K562 (cell line): Measurements from ENCODE around the gene TASP1. TPM values are rescaled to one million over a fixed set of nuclear protein-coding genes. Genes with fewer than 3 reads are reported as not detected.

Experiments
- ATAC-seq: fragments of 200-7000 bp; cut with Tn5 transposase; 3 replicates; pipeline ENCODE4 v1.9.1; 2020; ENCODE audit warnings: moderate library complexity
- BruUV-seq: library from RNA; stranded (reverse); fragments of 400-500 nt; replicated peaks from 2 replicates; lab custom pipeline; 2021; lab: Mats Ljungman, UMichigan
- CTCF ChIA-PET: fragments of 300-600 bp; formaldehyde crosslinking; extraction: SDS; loops from one replicate; lab custom pipeline; 2021; ENCODE audit warnings: low intra/inter-chr PET ratio; lab: Yijun Ruan, JAX
- POLR2A ChIA-PET: fragments of 300-600, 350-650 bp; sonication (Branson Sonifier 250); formaldehyde crosslinking; extraction: SDS; loops from one replicate; lab custom pipeline; 2021; ENCODE audit warnings: antibody characterized with exemption, inconsistent platforms; lab: Yijun Ruan, JAX
- DNase-seq, 4 experiments: peaks; one replicate each; pipeline versions ENCODE4 v3.0.0 to v3.0.0-alpha.2; 2011 to 2018; ENCODE audit warnings: low spot score in 3 of 4, mixed read lengths in 3 of 4; ENCODE audit errors: extremely low read depth in 1 of 4
- FAIRE-seq: peaks from 2 replicates; lab custom pipeline; 2011; peaks lifted over from hg19 to GRCh38; lab: Jason Lieb, UNC
- H2AFZ ChIP-seq: 2 replicates; pipeline ENCODE4 v1.6.0; 2011; ENCODE audit warnings: low read depth, low read length, control low read depth, inconsistent platforms
- H3K27ac ChIP-seq: fragments of 200-600 bp; 3 replicates; pipeline ENCODE4 v1.8.0; 2011; ENCODE audit warnings: low read depth, mild to moderate bottlenecking, control low read depth, inconsistent platforms, low read length, moderate library complexity, mixed read lengths; ENCODE audit errors: extremely low read depth
- H3K27me3 ChIP-seq, 2 experiments: fragments of 300-600 bp in 1 of 2; 2 replicates in 1 of 2; 3 replicates in 1 of 2; pipeline versions ENCODE4 v1.6.0 to v1.8.0; 2011; ENCODE audit warnings: inconsistent platforms in 2 of 2, low read length in 2 of 2, mild to moderate bottlenecking in 1 of 2, mixed read lengths in 1 of 2, moderate library complexity in 1 of 2; ENCODE audit not compliant: control insufficient read depth in 2 of 2, insufficient read depth in 2 of 2
- H3K36me3 ChIP-seq: fragments of 300-600 bp; 3 replicates; pipeline ENCODE4 v1.8.0; 2011; ENCODE audit warnings: mild to moderate bottlenecking, low read length, inconsistent platforms; ENCODE audit not compliant: control insufficient read depth, insufficient read depth
- H3K4me1 ChIP-seq, 2 experiments: fragments of 200-600 bp in 1 of 2; replicated peaks in 1 of 2; 2 replicates in 1 of 2; 3 replicates in 1 of 2; pipeline versions ENCODE4 v1.5.1 to v1.8.0; 2011; ENCODE audit warnings: inconsistent platforms in 2 of 2, low read length in 2 of 2, mild to moderate bottlenecking in 1 of 2, mixed read lengths in 1 of 2, moderate library complexity in 1 of 2; ENCODE audit not compliant: control insufficient read depth in 2 of 2, insufficient read depth in 2 of 2
- H3K4me2 ChIP-seq: 2 replicates; pipeline ENCODE4 v1.6.1; 2011; ENCODE audit warnings: low read length, control low read depth, inconsistent platforms, mixed read lengths; ENCODE audit not compliant: insufficient read depth
- H3K4me3 ChIP-seq: fragments of 200-600 bp; sonication (generic), shearing (Covaris generic); 2 replicates; pipeline ENCODE4 v1.5.1; 2016; ENCODE audit warnings: control low read depth, inconsistent platforms
- H3K79me2 ChIP-seq: fragments of 200-600 bp; 3 replicates; pipeline ENCODE4 v1.8.0; 2011; ENCODE audit warnings: low read length, inconsistent platforms; ENCODE audit not compliant: control insufficient read depth, insufficient read depth
- H3K9ac ChIP-seq, 2 experiments: 2 replicates each; pipeline versions ENCODE4 v1.6.0 to v1.6.1; 2011; ENCODE audit warnings: low read depth in 2 of 2, low read length in 2 of 2, control low read depth in 1 of 2, inconsistent platforms in 1 of 2, mild to moderate bottlenecking in 1 of 2, mixed read lengths in 1 of 2; ENCODE audit not compliant: insufficient read depth in 1 of 2
- H3K9me1 ChIP-seq: one replicate; pipeline ENCODE4 v1.6.0; 2011; ENCODE audit warnings: inconsistent platforms, mild to moderate bottlenecking, low read length, moderate library complexity; ENCODE audit not compliant: control insufficient read depth, insufficient read depth
- H3K9me3 ChIP-seq: replicated peaks from 2 replicates; pipeline ENCODE4 v1.5.1; 2011; ENCODE audit warnings: low read depth, low read length, inconsistent platforms; ENCODE audit not compliant: control insufficient read depth, insufficient read depth
- H4K20me1 ChIP-seq: replicated peaks from 2 replicates; pipeline ENCODE4 v1.6.1; 2011; ENCODE audit warnings: low read length, inconsistent platforms, mixed read lengths; ENCODE audit not compliant: control insufficient read depth, insufficient read depth
- ARID1B ChIP-seq: fragments of 450-650 bp; IDR thresholded peaks from 2 replicates; pipeline ENCODE4 v1.6.1; 2016; ENCODE audit warnings: antibody characterized with exemption, mild to moderate bottlenecking, inconsistent platforms
- CC2D1A ChIP-seq: fragments of 450-650 bp; IDR thresholded peaks from 2 replicates; pipeline ENCODE4 v1.6.1; 2017; ENCODE audit warnings: mild to moderate bottlenecking
- CHCHD3 ChIP-seq: fragments of 250-450 bp; sonication (Bioruptor Pico); IDR thresholded peaks from 2 replicates; pipeline ENCODE4 v2.1.2; 2022; ENCODE audit warnings: mild to moderate bottlenecking
- FOXA3 ChIP-seq, 2 experiments: fragments of 450-650 bp in 1 of 2; sonication (generic) in 1 of 2; formaldehyde crosslinking; IDR thresholded peaks in 1 of 2; conservative IDR thresholded peaks in 1 of 2; 2 replicates each; pipeline versions ENCODE4 v1.4.0 to v1.8.0; 2020 to 2022; ENCODE audit warnings: mild to moderate bottlenecking in 2 of 2, missing genetic modification reagents in 1 of 2
- GTF2F1 ChIP-seq: IDR thresholded peaks from 2 replicates; pipeline ENCODE4 v1.6.1; 2011; ENCODE audit warnings: low read depth, low read length, improper control_type of control experiment
- HDAC3 ChIP-seq: fragments of 450-650 bp; IDR thresholded peaks from 2 replicates; pipeline ENCODE4 v1.6.1; 2018; ENCODE audit warnings: borderline replicate concordance, mild to moderate bottlenecking, moderate library complexity; ENCODE audit not compliant: partially characterized antibody
- KAT7 ChIP-seq: sonication (generic); formaldehyde crosslinking; IDR thresholded peaks from 2 replicates; pipeline ENCODE4 v1.8.0; 2022; ENCODE audit warnings: missing genetic modification reagents, mild to moderate bottlenecking, borderline replicate concordance
- MEIS2 ChIP-seq: fragments of 450-650 bp; IDR thresholded peaks from 2 replicates; pipeline ENCODE4 v1.6.1; 2014; ENCODE audit warnings: mild to moderate bottlenecking; ENCODE audit not compliant: partially characterized antibody
- PHB ChIP-seq: fragments of 250-450 bp; sonication (Bioruptor Pico); IDR thresholded peaks from 2 replicates; pipeline ENCODE4 v1.5.0; 2021
- POLR2G ChIP-seq: fragments of 200-400 bp; formaldehyde crosslinking; IDR thresholded peaks from 2 replicates; pipeline ENCODE4 v1.6.1; 2017; ENCODE audit warnings: low read depth, mild to moderate bottlenecking, antibody characterized with exemption, low read length, moderate library complexity
- SMARCA4 ChIP-seq: fragments of 450-650 bp; IDR thresholded peaks from 2 replicates; pipeline ENCODE4 v1.6.1; 2016
- TAL1 ChIP-seq: fragments of 450-650 bp; IDR thresholded peaks from 2 replicates; pipeline ENCODE4 v1.6.1; 2016; ENCODE audit warnings: mild to moderate bottlenecking
- THRA ChIP-seq: fragments of 450-650 bp; IDR thresholded peaks from 2 replicates; pipeline ENCODE4 v1.6.1; 2017; ENCODE audit warnings: mild to moderate bottlenecking, moderate library complexity
- TRIM24 ChIP-seq, 2 experiments: fragments of 450-650 bp; IDR thresholded peaks; 2 replicates each; pipeline ENCODE4 v1.6.1; 2016
- ZBTB5 ChIP-seq: fragments of 450-650 bp; IDR thresholded peaks from 2 replicates; pipeline ENCODE4 v1.6.1; 2017; ENCODE audit warnings: antibody characterized with exemption
- ZBTB8A ChIP-seq: fragments of 450-650 bp; IDR thresholded peaks from 2 replicates; pipeline ENCODE4 v1.6.1; 2018; ENCODE audit warnings: mild to moderate bottlenecking, moderate library complexity; ENCODE audit not compliant: partially characterized antibody
- ZNF3 ChIP-seq: fragments of 250-450 bp; sonication (Bioruptor Pico); IDR thresholded peaks from 2 replicates; pipeline ENCODE4 v1.5.0; 2021; ENCODE audit warnings: mild to moderate bottlenecking, moderate library complexity
- ZNF551 ChIP-seq: fragments of 250-450 bp; sonication (Bioruptor Pico); IDR thresholded peaks from 2 replicates; pipeline ENCODE4 v1.5.0; 2021; ENCODE audit warnings: mild to moderate bottlenecking, moderate library complexity
- WGBS: fragments of 100-300 bp; shearing (Covaris generic); methylation state at CpG from one replicate; pipeline ENCODE4 v1.1.6; 2016; ENCODE audit warnings: low coverage, mixed read lengths; ENCODE audit not compliant: insufficient coverage; ENCODE audit errors: missing lambda C conversion rate; 5-methylcytosine and 5-hydroxymethylcytosine counted together
- in situ Hi-C: fragments of 300-500 bp; cut with MboI; formaldehyde crosslinking; loops from 4 replicates; pipeline ENCODE4 v1.15.0; 2018; ENCODE audit warnings: inconsistent platforms, mixed read lengths
- intact Hi-C: fragments of 100-400 bp; cut with micrococcal nuclease; formaldehyde crosslinking; loops from 2 replicates; pipeline ENCODE4 v1.14.2; 2022
- polyA plus RNA-seq, 8 experiments: library from polyadenylated mRNA; depleted of rRNA in 4 of 8; stranded (reverse) in 5 of 8; unstranded in 3 of 8; fragments of >200 nt; fragmentation: Nextera tagmentation in 2 of 8; fragmentation: Illumina TruSeq in 1 of 8; extraction: Ambion mirVana in 2 of 8; extraction: Trizol in 1 of 8; gene quantifications; 2 replicates each; pipeline versions ENCODE4 v1.2.1 to v1.2.3, GENCODE V29; 2011 to 2014; ENCODE audit warnings: inconsistent platforms in 1 of 8, missing spikeins in 1 of 8
- total RNA-seq, 7 experiments: library from RNA; depleted of rRNA in 6 of 7; stranded (reverse); fragments of >200 nt in 6 of 7; fragmentation: Illumina TruSeq in 2 of 7; extraction: Trizol in 2 of 7; gene quantifications; 2 replicates each; pipeline versions ENCODE4 v1.2.1 to v1.2.3, GENCODE V29; 2011 to 2021; ENCODE audit warnings: low replicate concordance in 1 of 7
- TF ChIP-seq, protein P1 (sequence below): IDR thresholded peaks from 2 replicates; pipeline ENCODE4 v1.6.1; 2012; ENCODE audit warnings: low read depth, low read length, improper control_type of control experiment, borderline replicate concordance

Gene TASP1
- total and polyA plus RNA-seq, 9 of the 15 experiments (the other 6 are each of a cell fraction or from before 2014, with no cell fraction given), result 3.7 to 10.6 (median 6.4) TPM

GRCh38 chr20:13654463-13655023 lies 15.8 kb upstream of the TASP1 start:
- WGBS, result 0% methylated on average over 2 of the region's 2 CpGs
- ATAC-seq, result no peak
- intact Hi-C loops, result no loop called here
- TF ChIP-seq CC2D1A (no peak), SMARCA4 (peak; percentile 45; the same call in 1 of the 2 replicates), PHB (CRISPR knock-in tag) (no peak), TRIM24 (IDR thresholded peaks at IDR 0.05) (no peak), TAL1 (peak; percentile 31; the same call in 1 of the 2 replicates), HDAC3 (no peak), GTF2F1 (no peak), ZNF551 (no peak), ZNF3 (CRISPR knock-in tag) (no peak), CHCHD3 (CRISPR knock-in tag) (no peak), THRA (no peak), ARID1B (peak; percentile 69), MEIS2 (peak; percentile 77), FOXA3 (CRISPR knock-in tag; conservative IDR thresholded peaks at IDR 0.05 in 1 of 2, IDR thresholded peaks at IDR 0.05 in 1 of 2) (no peak), ZBTB5 (no peak), KAT7 (CRISPR knock-in tag) (peak; percentile 34; the same call in 1 of the 2 replicates), POLR2G (no peak), ZBTB8A (no peak)
- TF ChIP-seq, protein P1, sequence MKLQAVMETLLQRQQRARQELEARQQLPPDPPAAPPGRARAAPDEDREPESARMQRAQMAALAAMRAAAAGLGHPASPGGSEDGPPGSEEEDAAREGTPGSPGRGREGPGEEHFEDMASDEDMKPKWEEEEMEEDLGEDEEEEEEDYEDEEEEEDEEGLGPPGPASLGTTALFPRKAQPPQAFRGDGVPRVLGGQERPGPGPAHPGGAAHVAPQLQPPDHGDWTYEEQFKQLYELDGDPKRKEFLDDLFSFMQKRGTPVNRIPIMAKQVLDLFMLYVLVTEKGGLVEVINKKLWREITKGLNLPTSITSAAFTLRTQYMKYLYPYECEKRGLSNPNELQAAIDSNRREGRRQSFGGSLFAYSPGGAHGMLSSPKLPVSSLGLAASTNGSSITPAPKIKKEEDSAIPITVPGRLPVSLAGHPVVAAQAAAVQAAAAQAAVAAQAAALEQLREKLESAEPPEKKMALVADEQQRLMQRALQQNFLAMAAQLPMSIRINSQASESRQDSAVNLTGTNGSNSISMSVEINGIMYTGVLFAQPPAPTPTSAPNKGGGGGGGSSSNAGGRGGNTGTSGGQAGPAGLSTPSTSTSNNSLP, result no peak

More at GRCh38 chr20:13654463-13655023, 15.8 kb upstream of the TASP1 start:
- DNase-seq (peak in 2 of 4 experiments; percentile 4 to 7), FAIRE-seq (no peak)
- no peaks in the 10 kb centered on the region for H4K20me1 ChIP-seq
- H3K27ac ChIP-seq, result no peak overlapping the region
- no peaks in the 10 kb centered on the region for H3K36me3 ChIP-seq
- no TSS peak for BruUV-seq
- no peak overlapping the region for H3K9ac ChIP-seq
- H3K4me2 ChIP-seq, result no peak overlapping the region
- no peaks in the 10 kb centered on the region for H3K79me2 ChIP-seq
- H3K27me3 ChIP-seq, result peaks cover 0 to 6% of the 10 kb centered on the region in 2 experiments; a peak in 1 of 5 replicates
- H3K4me3 ChIP-seq, result no peak overlapping the region
- H3K9me3 ChIP-seq, result no peaks in the 10 kb centered on the region
- POLR2A ChIA-PET, result no interaction called here
- in situ Hi-C loops, result no loop called here
- H2AFZ ChIP-seq, result no peak overlapping the region
- H3K4me1 ChIP-seq, result no peaks in the 10 kb centered on the region; a peak in 1 of 5 replicates
- CTCF ChIA-PET, result no interaction called here
- no peaks in the 10 kb centered on the region for H3K9me1 ChIP-seq
